HG03439 (cell line): ENCODE measurements around the gene EVX2.

Experiments used
- ATAC-seq: cut with Tn5 transposase; IDR thresholded peaks from one replicate; pipeline ENCODE4 v1.9.1; 2021; ENCODE audit warnings: mild to moderate bottlenecking, moderate library complexity; ENCODE audit not compliant: unreplicated experiment

The EVX2 gene

DNA sequence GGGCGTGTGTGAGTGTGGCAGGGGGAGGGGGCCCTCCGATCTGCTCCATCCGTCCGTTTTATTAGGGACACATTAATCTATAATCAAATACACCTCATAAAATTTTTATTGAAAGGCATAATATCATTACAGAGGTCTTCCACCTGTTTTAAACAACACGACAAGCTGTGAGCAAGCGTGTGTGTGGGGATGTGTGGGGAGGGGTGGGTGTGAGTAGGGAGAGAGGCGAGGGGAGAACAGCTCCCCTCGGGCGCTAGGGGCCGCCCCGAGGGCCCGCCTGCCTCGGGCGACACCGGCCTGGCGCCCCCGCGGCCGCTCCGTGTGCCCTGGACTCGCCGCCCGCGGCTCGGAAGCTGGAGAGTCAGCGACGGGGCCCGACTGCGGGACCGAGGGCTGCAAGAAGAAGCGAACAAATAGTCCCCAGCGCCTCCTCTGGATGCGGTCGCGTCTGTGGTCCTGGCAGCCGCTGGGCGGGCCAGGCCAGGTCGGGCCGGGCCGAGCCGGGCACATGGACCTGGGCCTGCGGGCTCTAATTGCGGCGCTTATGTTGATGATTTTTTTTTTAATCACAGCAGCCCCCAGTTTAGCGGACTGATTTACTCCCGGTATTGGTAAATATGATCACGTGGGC, 38.4 kb upstream of the EVX2 start:
- ATAC-seq = no peak

DNA sequence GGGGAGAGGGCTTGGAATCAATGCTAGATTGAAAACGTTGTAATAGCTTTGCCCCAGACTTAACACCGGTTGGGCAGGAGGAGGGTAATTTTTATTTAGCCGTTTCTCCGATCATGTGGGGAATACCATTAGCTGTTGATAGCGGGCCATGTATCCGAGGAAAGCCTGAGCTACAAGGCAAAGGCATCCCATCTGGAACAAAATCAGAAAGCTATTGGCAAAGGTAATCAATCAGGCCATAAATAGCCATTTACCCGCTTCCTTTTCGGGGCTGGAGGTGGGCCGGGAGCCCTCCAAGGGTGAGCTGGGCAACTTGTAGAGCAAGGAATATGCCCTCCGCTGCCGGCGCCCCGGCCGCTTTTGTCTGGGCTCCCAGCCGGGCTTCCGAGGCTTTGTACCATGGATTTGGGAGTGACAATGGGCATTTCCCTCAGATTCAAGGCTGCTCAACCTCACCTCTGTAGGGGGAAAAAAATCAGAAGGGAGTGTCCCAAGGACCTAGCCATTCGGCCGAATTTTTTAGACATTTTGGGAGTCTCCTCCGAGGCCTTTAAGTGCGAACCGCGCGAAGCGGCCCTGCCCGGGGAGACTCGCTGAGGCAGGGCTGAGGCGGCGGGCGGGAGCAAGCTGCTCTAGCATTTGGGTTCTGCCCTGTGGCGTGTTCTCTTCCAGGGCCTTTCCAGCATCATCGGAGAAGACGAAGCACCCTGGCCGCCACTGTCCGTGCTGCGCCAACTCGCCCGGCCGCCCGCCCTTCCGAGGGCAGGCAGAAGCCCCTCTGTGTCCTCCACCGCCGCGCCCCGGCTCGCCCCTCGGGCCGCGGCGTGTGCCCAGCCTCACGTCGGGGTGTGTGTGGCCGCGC, 37.7 kb upstream of the EVX2 start:
- no peak for ATAC-seq

DNA sequence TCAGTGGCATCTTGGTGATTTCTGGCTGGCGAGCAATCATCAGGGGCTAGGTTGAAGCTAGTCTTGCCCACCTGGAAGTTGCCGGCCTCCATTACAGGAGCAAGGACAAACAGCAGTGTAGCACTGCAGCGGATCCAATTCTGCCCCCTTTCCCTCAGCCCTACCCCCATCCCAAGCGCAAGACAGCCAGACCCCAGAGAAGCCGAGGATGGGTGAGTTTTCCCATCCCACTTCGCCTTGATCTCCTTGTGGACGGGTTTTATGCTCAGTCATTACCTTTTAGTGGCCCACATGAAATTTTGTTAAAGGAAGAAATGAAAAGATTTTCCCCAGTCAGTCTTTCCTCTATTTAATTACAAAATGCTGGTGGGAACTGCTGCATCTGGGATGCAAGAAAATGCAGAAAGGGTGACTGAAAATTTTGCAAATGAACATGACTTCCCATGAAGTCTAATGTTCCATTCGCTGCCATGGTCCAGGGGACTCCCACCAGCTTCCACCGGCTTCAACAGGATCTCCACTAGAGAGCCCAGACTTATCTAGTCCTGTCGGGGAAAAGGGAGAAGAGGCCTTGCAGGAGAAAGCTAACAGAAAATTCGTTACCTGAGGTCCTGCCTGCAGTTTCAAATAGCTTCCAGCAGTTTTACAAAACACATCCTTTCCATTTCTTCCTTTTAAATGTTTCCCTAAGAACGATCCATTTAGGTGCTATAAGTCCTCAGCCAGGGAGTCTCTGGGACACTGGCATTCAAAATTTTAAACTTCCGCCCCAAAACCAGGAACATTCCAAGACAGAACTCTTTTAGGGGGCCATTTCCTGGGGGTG, 36.8 kb upstream of the EVX2 start:
- no peak for ATAC-seq

DNA sequence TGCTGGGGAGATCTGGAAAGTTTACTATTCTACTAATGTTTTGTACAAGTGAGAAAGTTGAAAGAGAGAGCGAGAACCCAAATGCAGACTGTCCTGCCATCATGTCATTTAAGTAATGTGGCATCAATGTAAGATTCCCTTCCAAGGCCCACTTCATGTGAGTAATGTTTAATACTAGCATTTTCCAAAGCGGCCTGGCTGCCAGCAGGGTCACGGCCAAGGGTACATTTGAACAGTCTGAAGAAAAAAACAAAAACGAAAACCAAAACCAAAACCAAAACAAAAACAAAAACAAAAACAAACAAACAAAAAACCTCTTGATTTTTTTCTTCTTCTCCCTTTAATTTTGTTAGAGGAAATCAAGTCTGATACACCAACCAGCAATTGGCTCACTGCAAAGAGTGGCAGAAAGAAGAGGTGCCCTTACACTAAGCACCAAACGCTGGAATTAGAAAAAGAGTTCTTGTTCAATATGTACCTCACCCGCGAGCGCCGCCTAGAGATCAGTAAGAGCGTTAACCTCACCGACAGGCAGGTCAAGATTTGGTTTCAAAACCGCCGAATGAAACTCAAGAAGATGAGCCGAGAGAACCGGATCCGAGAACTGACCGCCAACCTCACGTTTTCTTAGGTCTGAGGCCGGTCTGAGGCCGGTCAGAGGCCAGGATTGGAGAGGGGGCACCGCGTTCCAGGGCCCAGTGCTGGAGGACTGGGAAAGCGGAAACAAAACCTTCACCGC, 35.0 kb upstream of the EVX2 start:
- ATAC-seq = no peak

DNA sequence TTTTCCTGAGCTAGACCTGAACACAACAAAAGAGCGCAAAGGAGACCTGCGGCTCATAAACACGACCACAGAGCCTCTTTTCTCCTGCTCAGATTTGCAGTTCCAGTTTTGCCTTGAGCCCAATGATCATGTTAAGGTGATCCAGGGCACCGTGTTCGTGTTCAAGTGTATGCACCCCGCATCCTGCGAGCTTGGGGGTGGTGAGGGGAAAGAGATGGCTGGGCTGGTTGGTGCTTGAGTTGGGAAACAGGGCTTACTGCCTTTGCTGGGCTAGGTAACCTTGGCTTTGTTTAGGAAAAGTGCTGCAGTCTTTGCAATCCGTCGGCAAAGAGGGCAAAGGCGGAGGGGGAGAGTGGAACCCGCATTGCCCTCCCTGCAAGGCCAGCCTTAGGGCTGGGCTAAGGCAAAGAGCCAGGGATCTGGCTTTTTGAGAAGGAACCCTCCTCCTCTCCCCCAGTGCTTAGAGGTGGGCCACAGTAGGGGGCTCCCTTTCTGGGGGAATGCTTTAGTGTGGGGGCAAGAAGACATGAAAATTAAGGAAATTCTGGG, 34.1 kb upstream of the EVX2 start:
- ATAC-seq = no peak

DNA sequence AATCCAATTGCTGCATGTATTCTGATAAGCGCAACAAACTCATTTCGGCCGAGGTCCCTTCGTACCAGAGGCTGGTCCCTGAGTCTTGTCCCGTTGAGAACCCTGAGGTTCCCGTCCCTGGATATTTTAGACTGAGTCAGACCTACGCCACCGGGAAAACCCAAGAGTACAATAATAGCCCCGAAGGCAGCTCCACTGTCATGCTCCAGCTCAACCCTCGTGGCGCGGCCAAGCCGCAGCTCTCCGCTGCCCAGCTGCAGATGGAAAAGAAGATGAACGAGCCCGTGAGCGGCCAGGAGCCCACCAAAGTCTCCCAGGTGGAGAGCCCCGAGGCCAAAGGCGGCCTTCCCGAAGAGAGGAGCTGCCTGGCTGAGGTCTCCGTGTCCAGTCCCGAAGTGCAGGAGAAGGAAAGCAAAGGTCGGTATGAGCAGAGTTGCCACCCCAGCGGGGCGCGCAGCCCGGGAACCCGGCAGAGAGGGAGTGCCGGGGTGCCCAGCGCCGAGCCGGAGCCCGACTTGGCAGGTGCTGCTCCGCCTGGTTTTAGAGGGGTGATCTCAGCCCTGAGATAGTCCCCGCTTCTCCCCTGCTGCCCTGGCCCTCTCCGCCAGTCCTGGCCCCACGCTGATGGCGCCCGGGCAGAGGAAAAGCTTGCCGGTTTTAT, 33.5 kb upstream of the EVX2 start:
- no peak for ATAC-seq

DNA sequence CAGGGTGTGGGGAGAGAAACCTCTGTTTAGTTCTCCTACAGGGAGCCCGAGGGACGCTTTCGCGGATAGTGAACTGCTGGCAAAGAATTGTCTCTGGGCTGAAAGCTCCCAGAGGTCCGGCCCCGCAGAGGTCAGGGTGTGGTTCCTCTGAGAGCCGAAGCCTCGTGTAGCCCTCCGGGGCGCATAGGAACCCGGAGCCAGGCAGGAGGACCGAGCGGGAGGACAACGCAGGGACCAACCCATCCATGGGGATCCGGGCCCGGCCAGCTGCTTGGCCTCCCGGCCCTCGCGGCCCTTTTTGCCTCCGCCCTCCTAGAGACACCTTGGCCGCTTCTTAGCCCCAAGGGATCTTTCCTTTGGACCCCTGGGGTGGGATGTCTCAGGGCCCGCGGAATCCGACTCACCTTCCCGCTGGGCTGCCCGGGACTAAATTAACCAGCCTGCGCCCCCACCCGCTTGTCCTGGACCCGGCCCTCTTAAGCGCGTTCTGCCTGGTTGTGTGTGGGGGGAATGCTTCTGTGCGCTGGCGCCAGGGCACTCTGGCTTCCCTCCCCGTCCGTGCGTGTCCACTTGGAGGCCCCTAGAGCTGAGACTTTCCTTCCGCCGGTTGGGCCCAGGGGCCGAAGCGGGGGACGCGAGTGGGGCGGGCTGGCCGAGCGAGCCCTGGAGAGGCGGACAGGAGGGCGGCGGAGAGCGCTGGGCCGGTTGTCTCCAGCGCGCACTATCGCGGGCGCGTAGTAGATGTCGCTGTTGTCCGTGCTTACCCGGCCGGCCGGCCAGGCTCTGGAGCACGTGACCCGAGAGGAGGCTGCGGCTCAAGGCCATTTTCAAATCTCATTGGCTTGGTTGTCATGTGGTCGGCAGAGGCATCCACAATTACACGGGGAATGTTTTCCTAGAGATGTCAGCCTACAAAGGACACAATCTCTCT, 32.4 kb upstream of the EVX2 start, which contains the start of gene HOXD10:
TSS of gene HOXD10 (plus strand) at position 896 of the 931 bp plus-strand sequence. CDS start 56 bp downstream, outside the sequence.
- ATAC-seq = no peak

DNA sequence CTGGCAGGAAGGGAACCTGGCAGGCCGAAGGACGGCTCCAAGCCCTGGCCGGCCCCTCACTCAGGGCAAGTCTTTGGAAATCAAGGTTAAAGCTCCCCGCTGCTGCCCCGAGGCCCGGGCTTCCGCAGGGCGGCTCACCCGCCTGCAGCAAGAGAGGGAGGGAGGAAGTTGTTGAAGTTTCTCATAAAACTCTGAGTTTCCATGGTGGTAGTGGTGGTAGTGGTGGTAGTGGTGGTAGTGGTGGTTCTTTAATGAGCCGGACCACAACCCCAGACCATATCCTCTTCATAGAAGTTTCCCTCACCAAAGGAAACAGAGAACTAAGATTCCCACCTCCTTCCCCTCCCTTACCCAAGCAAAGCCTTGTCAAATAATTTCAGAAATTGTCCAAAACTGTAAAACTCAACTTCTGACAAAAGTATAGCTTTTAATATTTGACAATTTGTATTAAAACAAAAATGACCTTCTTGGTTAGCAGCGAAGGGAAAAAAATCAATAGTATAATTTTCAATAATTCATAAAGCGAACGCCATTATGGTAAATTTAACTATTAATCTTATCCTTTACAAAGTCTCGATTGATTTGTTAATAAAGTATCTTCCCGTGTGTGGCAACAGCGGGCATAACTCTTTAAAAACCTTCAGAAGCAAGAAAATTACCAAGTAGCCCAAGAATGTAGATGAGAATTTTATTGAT, 31.3 kb upstream of the EVX2 start:
- ATAC-seq = no peak

DNA sequence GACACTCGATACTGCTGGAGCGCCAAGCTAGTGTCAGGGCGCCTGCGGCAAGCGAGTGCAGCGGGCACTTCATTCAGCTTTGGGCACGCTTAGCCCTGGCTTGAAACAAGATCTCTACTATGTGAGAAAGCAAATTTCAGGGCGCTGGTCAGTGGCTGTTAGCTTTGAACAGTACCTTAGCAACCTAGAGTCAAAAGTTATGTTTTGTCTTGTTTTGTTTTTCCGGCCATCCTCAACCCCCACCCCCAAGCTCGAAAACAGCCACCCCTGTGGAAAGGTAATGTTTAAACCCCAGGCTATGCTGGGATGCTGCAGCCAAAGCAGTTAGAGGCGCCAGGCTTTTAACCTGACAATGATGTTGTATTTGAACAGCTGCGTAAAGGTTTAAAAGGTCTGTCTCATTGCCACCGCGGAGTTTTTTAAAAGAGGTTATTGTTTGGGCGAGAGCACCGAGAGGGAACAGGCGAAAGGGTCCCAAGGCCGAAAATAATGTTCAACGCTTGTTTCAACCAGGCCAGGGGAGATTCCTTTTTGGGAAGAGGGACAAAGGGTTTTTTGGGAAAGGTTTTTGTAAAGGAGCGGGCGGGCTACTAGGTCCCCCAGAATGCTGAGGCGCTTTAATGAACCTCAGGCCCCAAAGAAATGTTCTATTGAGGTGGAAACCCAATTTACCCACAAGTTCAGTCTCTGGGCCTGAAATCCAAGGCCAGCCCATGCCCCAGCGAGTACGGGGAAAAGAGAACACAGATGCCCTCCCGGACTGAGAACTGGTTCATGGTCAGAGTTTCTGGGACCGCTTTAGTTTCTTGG, 30.6 kb upstream of the EVX2 start:
- no peak for ATAC-seq

DNA sequence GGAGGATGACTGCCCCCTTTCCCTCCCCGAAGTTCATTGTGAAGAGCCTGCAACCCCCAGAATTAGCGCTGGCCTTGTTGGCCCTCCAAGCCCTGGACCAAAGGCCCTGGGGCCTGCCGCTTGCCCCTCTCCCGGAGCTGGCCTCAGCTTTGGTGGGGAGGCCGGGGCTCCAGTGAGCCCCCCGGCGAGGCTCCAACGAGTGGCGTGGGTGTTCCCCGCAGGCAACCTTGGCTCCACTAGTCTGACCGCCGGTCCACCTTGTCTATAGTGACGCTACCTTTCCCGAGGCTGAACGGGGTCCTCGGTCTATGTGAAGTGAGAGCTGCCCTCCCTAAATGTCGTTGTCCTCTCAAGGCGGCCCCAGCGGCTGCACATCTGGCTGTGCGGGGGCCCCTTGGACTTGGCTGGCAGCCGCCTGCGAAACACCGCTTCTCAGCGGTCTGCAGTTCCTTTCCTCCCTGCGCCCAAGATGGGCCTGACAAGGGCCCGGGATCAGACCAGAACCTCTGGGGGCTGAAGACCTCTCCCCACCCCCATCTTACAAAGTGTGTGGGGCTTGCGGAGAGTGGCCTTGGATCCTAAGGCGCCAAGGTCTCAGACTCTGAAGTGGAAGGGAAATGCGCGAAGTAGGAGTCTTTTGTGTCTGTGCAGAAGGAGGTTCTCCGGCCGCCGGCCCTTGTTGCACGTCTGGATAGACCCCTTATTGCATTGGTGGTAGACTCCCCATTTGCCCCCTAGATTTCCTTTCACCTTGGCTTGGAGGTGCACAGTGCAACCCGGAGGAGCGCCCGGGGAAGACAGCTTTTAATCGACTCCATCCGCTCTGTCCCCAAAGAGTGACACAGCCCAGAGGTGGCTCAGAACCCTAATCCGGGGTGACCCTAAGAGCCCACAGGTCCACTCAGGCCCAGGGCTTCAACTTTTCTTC, 28.9 kb upstream of the EVX2 start:
- no peak for ATAC-seq

DNA sequence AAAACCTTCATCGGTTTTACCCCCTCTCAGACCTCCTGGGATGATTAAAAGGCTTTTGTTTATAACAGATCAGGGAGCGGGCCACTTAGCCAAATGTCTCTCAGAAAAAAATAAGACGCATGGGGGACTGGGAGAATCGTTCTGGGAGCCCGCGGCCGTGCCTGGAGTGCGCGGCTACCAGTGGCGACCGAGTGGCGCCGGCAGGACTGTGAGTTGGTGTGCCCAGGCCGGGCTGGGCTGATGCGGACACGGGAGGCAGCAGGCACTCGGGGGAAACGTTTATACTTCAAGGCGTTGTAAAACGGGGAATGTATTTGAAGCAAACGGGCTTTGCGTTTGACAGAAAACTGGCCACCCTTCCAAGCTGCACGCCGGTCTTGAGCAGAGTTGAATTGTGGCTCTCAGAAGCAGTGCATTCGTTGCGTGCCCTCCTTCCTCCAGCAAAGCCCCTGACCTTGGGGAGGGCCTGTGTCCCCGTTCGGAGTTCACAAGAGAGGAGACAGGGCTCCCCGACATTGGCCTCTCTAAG, 28.1 kb upstream of the EVX2 start:
- ATAC-seq = no peak

DNA sequence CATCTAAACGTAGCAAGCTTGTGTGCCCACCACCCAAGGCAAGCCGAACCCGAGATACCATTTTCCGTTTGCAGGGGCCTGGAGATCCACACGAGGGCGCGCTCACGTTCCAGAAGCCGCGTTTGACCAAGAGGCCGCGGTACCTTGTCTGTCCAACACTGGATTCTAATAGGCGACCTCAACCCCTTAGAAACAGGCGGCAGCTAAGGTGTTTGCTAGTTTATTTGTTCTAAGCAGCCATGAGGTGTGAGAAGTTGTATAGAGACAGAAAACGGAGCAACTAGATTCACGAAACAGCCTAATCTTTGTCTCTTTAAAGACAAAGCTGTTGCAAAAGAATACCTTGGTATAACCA, 27.5 kb upstream of the EVX2 start:
- peak; percentile 61 for ATAC-seq

DNA sequence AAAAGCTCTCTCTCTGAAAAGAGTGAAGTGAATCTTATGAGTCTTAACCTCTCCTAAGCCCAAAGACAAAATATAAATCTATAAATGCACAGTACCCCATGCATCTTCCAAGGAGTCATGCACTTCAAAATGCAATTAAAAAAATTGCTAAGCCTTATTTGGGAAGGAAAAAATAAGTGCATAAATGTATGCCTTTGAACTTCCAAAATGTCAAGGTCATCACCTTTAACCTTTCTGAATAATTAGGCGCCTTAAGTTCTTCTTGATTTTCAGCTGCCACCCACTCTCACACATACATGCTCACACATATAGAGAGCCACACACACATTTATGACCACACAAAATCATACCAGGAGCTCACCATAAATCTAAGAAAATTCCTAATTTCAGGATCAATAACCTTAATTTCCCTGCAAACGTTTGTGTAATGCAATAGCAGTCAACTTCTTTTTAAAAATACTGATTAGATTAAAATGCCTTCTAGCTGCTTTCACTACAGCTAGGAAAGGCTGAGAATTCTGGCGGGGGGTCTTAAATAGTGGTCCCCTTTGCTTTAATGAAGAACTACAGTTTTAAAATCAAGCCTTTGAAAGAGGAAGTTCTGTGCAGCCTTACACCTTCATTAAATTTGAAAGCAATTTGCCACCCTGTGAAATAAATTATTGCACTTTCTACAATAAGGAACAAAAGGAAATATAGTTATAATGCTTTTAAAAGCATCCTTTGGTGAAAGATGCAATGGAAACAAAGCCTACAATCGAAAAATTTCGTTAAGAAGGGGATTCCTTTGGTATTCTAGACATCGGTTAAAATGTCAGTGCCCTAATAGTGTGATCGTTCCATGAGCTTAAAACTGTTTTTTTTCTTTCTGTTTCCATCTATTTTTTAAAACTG, 26.9 kb upstream of the EVX2 start:
- ATAC-seq = no peak

DNA sequence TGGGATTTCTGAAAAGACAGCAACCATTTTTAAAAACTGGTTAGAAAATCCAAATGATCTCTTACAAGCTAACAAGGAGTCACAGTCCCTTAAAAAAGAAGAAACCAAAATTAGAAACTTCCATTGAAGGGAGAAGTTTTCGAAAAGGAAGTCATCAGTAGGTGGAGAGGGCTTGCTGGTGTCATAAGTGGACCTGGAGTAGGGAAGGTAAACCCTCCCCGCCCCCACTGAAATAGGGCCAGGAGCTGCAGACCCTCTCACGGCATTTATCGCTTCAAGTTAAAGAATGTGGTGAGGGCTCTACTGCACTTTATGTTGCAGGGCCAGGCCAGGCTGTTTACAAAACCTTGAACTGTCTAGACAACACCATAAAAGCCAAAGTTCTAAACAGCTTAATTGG, 26.2 kb upstream of the EVX2 start:
- no peak for ATAC-seq

DNA sequence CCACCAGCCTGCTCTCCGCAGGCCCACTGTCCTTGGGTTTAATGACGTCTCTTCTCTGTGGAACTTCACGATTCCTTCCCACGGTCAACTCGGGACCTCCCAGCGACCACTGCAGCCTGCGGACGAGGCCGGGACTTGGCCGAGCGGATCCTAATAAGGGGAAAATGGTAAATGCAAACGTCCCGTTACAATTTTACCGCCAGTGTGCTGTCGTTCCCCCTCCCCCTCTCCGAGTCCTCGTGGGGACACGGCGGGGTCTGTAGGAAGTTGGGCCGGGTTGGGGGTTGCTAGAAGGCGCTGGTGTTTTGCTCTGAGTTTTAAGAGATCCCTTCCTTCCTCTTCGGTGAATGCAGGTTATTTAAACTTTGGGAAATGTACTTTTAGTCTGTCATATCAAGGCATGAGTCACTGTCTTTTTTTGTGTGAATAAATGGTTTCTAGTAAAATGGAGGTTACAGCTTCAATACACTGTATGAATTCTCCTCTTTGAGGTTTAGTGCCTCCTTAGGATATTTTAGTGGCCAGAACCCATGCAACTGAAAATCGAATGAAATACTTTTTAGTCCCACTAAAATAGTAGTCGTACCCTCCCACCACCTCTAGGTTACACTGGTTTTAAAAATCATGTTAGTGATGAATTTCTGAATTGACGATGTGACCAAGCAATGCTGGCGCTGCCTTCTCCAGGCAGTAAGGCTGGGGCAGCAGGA, 25.6 kb upstream of the EVX2 start:
- ATAC-seq = no peak
